ENCODE data around the gene CERS2. TPM values are rescaled to one million over a fixed set of nuclear protein-coding genes. Genes with fewer than 3 reads are reported as not detected.

Gene CERS2
- total and polyA plus RNA-seq, 2 of the 13 experiments (the other 11 are each of a cell fraction or from before 2014, with no cell fraction given) = 269 to 298 TPM

GRCh38 chr1:150971583-150972416, 2.8 kb downstream of the CERS2 start (continued):
- TF ChIP-seq USF2 (IDR thresholded peaks at IDR 0.05; ENCODE audit: low read depth, low read length) (peak; percentile 79), USF2 (CRISPR knock-in tag; IDR thresholded peaks at IDR 0.05; ENCODE audit: borderline replicate concordance) (peak; percentile 80; the same call in 1 of the 2 replicates), KAT7 (CRISPR knock-in tag; IDR thresholded peaks at IDR 0.05; ENCODE audit: borderline replicate concordance) (no peak), SP140L (CRISPR knock-in tag; IDR thresholded peaks at IDR 0.05; ENCODE audit: borderline replicate concordance) (no peak), ARID2 (CRISPR knock-in tag; IDR thresholded peaks at IDR 0.05; ENCODE audit: borderline replicate concordance) (no peak), FOXA3 (CRISPR knock-in tag; IDR thresholded peaks at IDR 0.05) (no peak; the same call in 1 of the 2 replicates), ZNF274 (CRISPR knock-in tag; IDR thresholded peaks at IDR 0.05) (no peak), ZBTB20 (CRISPR knock-in tag; IDR thresholded peaks at IDR 0.05; ENCODE audit: borderline replicate concordance, low read depth) (no peak; the same call in 1 of the 2 replicates), PHF5A (CRISPR knock-in tag; IDR thresholded peaks at IDR 0.05; ENCODE audit: low read depth, unreplicated experiment) (no peak), HNF4A (CRISPR knock-in tag; IDR thresholded peaks at IDR 0.05) (peak; percentile 54), ZSCAN29 (CRISPR knock-in tag; conservative IDR thresholded peaks at IDR 0.05) (no peak), JUN (CRISPR knock-in tag; IDR thresholded peaks at IDR 0.05) (no peak), TBL1XR1 (IDR thresholded peaks at IDR 0.05; ENCODE audit: borderline replicate concordance, low read length, partially characterized antibody) (no peak), POLR2A (IDR thresholded peaks at IDR 0.05; ENCODE audit: insufficient read depth in 1 of 2, low read depth in 2 of 2, low read length in 2 of 2) (peak; percentile 49 to 68; a peak in 3 of 4 replicates), ZNF230 (CRISPR knock-in tag; IDR thresholded peaks at IDR 0.05) (no peak; the same call in 1 of the 2 replicates), LBX2 (CRISPR knock-in tag; IDR thresholded peaks at IDR 0.05; ENCODE audit: borderline replicate concordance) (no peak), NFE2 (CRISPR knock-in tag; IDR thresholded peaks at IDR 0.05) (no peak), ZC3H13 (CRISPR knock-in tag; IDR thresholded peaks at IDR 0.05) (no peak; the same call in 1 of the 2 replicates), ZNF724P (CRISPR knock-in tag; IDR thresholded peaks at IDR 0.05; ENCODE audit: borderline replicate concordance) (no peak), PAWR (CRISPR knock-in tag; IDR thresholded peaks at IDR 0.05; ENCODE audit: borderline replicate concordance) (no peak), FOXJ3 (CRISPR knock-in tag; IDR thresholded peaks at IDR 0.05; ENCODE audit: borderline replicate concordance) (no peak), BRF2 (CRISPR knock-in tag; IDR thresholded peaks at IDR 0.05) (no peak), MBD4 (IDR thresholded peaks at IDR 0.05; ENCODE audit: borderline replicate concordance, low read length) (no peak), CENPBD1 (CRISPR knock-in tag; IDR thresholded peaks at IDR 0.05; ENCODE audit: borderline replicate concordance, low read depth) (no peak), CEBPG (CRISPR knock-in tag; IDR thresholded peaks at IDR 0.05) (0 out of 2 replicates have a peak, but pooled peaks have one; percentile 3), ZNF558 (CRISPR knock-in tag; IDR thresholded peaks at IDR 0.05; ENCODE audit: borderline replicate concordance) (no peak), HIVEP1 (CRISPR knock-in tag; IDR thresholded peaks at IDR 0.05) (no peak), STAT5B (CRISPR knock-in tag; IDR thresholded peaks at IDR 0.05) (no peak)
